Measurements from ENCODE around the gene RABGAP1L. TPM values are rescaled to one million over a fixed set of nuclear protein-coding genes. Genes with fewer than 3 reads are reported as not detected.
"Not testable (repeated sequence)": the region's sequence is repeated elsewhere in the genome, so short reads cannot be mapped to it uniquely, and the experiment has no call there.

Gene RABGAP1L
- total RNA-seq, 4 donors from 2014 or later = 38.8 to 54.7 (median 50.5) TPM

- 30 to 41% methylated on average over 2 of the region's 2 CpGs for WGBS, 2 donors
- intact Hi-C loops (cut with DNase I; ENCODE audit: low total_unique reads) = no loop called here
- DNase-seq (ENCODE audit: low spot score in 2 of 2) = no peak
- TF ChIP-seq POLR2A (IDR thresholded peaks at IDR 0.05) (no peak), CTCF (IDR thresholded peaks at IDR 0.05) (no peak)
- H3K4me3 ChIP-seq (ENCODE audit: low read depth, poor library complexity, severe bottlenecking) = no peak overlapping the region
Observed at GRCh38 chr1:174519844-174520243, 360.5 kb downstream of the RABGAP1L start.

DNA sequence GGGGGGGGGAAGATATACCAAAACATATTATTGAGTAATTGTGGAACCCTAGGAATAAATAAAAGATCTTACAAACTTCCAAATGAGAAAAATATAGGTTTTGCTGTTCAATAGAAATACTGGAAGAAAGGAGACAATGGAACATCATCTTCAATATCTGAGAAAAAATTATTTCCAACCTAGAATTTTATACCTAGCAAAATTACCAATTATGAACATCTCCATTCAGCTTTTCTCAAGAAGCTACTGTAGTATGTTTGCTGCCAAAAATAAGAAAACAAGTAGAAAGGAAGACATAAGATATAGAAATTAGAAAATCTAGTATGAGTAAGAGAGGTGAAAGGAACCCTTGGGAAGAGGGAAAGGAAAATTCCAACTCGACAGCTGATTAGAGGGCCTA lies 372.4 kb downstream of the RABGAP1L start:
- 97 to 100% methylated on average over 1 of the region's 1 CpG for WGBS, 2 donors
- intact Hi-C loops (cut with DNase I; ENCODE audit: low total_unique reads) = no loop called here
- no peak for DNase-seq (ENCODE audit: low spot score in 2 of 2)
- H3K4me3 ChIP-seq (ENCODE audit: low read depth, poor library complexity, severe bottlenecking) = no peak overlapping the region
- TF ChIP-seq POLR2A (IDR thresholded peaks at IDR 0.05) = no peak

GRCh38 chr1:174534789-174535188 lies 375.5 kb downstream of the RABGAP1L start:
- no peak overlapping the region for H3K4me3 ChIP-seq (ENCODE audit: low read depth, poor library complexity, severe bottlenecking)
- DNase-seq (ENCODE audit: low spot score in 2 of 2) = no peak
- intact Hi-C loops (cut with DNase I; ENCODE audit: low total_unique reads) = no loop called here
- TF ChIP-seq CTCF (IDR thresholded peaks at IDR 0.05) (no peak), POLR2A (IDR thresholded peaks at IDR 0.05) (no peak)

DNA sequence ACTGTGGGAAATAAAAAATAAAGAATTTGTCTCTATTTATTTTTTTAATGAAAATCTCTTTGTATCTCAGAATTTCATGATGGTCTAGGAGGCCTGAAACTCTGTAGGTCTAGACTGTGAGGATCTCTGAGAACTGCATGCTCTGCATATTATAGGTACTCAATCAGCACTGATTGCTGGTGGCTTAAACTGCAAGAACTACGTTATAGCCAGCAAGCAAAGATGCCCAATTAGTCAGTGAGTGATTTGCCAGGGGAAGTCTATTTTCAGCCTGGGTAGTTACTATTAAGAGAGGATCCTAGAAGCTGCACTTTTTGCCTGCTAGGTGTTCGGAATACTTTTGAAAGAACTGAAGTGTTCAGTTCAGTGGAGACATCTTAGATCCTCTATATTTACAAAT lies 375.9 kb downstream of the RABGAP1L start:
- TF ChIP-seq POLR2A (IDR thresholded peaks at IDR 0.05) = no peak
- no peak for TF ChIP-seq CTCF (IDR thresholded peaks at IDR 0.05)
- WGBS, 2 donors = 73 to 78% methylated on average over 2 of the region's 2 CpGs
- intact Hi-C loops (cut with DNase I; ENCODE audit: low total_unique reads) = no loop called here
- no peak overlapping the region for H3K4me3 ChIP-seq (ENCODE audit: low read depth, poor library complexity, severe bottlenecking)
- DNase-seq (ENCODE audit: low spot score in 2 of 2) = no peak

- WGBS, 2 donors = 96 to 100% methylated on average over 2 of the region's 2 CpGs
- H3K4me3 ChIP-seq (ENCODE audit: low read depth, poor library complexity, severe bottlenecking); intact Hi-C loops (cut with DNase I; ENCODE audit: low total_unique reads); DNase-seq (ENCODE audit: low spot score in 2 of 2): not testable (repeated sequence)
Observed at GRCh38 chr1:174543421-174543820, 384.1 kb downstream of the RABGAP1L start.

DNA sequence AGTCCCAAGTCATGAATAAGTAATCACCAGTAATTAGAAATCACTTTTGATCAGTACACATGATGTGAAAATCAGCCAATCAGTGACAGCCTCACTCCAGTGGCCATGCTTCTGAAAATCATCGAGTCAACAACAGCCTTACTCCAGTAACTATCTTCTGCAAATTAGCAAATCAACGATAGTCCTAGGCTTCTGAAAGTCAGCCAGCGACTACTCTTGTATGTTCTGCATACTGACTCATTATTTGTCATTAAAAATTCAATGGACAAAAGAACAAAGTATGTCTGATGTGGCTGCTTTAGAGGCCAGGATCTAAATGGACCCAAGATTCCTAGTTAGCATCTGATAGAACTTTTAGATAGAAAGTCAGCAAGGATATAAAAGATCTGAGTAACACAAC lies 391.0 kb downstream of the RABGAP1L start:
- TF ChIP-seq POLR2A (IDR thresholded peaks at IDR 0.05) (no peak), CTCF (IDR thresholded peaks at IDR 0.05) (no peak)
- WGBS, 2 donors = 92 to 96% methylated on average over 3 of the region's 3 CpGs
- H3K4me3 ChIP-seq (ENCODE audit: low read depth, poor library complexity, severe bottlenecking) = no peak overlapping the region
- intact Hi-C loops (cut with DNase I; ENCODE audit: low total_unique reads) = no loop called here
- no peak for DNase-seq (ENCODE audit: low spot score in 2 of 2)

GRCh38 chr1:174556392-174556791 lies 397.1 kb downstream of the RABGAP1L start:
- no peak for DNase-seq (ENCODE audit: low spot score in 2 of 2)
- H3K4me3 ChIP-seq (ENCODE audit: low read depth, poor library complexity, severe bottlenecking) = no peak overlapping the region
- no peak for TF ChIP-seq CTCF (IDR thresholded peaks at IDR 0.05)
- TF ChIP-seq POLR2A (IDR thresholded peaks at IDR 0.05) = no peak
- intact Hi-C loops (cut with DNase I; ENCODE audit: low total_unique reads) = no loop called here
- 95 to 100% methylated on average over 1 of the region's 1 CpG for WGBS, 2 donors

Measured in lower leg skin (tissue), 4 donors.